ENCODE data around the gene TSSK2. TPM values are rescaled to one million over a fixed set of nuclear protein-coding genes. Genes with fewer than 3 reads are reported as not detected.

Gene TSSK2
- polyA plus RNA-seq, 1 donor from 2014 or later: not detected

DNA sequence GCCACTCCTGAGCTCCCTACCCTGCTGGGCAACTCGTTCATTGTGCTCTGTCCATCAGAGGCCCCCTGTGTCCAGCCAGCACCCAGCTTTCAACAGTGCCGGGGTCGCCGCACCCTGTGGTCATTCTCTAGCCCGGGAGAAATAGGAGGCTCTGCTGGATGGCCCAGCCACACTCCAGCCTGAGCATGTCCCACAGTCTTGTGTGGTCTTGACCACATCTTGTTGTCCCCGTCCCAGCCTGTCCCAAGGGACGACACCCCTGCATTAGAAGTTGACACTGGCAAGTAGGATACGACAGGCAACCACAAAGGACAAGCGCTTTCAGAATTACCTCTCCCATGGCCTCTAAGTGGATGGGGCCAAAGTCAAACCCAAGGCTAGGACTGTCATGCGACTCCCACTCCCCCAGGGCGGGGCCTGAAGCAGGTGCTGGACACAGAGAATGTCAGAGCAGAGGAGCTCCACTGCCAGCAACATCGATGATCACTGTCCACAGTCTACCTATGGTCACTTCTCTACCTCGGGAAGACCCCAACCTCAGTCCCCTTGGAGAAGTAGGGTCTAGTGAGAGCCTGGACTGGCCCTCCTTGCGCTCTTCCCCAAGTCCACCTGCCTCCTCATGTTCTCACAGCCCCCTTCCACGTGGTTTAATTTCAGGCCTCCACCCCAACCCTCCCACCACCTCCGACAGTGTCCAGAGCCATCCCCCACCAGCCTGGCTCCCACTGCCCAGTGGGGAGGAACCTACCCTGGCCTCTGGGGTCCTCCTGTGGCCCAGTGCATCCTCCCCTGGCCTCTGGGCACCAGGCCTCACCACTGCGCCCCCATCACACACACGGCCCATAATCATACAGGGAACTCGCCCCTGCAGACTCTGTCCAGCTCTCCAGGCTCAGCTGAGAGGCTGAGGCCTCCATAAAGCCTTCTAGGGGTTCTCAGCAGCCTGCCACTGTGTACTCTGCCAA is 4.5 kb upstream of the TSSK2 start:
- TF ChIP-seq SMC3 (conservative IDR thresholded peaks at IDR 0.05; ENCODE audit: poor library complexity) (no peak), REST (IDR thresholded peaks at IDR 0.05; ENCODE audit: borderline replicate concordance) (no peak), MXI1 (conservative IDR thresholded peaks at IDR 0.05; ENCODE audit: poor library complexity, severe bottlenecking) (no peak), POLR2AphosphoS5 (IDR thresholded peaks at IDR 0.05) (no peak), RAD21 (conservative IDR thresholded peaks at IDR 0.05) (no peak)
- TF ChIP-seq, protein P1, sequence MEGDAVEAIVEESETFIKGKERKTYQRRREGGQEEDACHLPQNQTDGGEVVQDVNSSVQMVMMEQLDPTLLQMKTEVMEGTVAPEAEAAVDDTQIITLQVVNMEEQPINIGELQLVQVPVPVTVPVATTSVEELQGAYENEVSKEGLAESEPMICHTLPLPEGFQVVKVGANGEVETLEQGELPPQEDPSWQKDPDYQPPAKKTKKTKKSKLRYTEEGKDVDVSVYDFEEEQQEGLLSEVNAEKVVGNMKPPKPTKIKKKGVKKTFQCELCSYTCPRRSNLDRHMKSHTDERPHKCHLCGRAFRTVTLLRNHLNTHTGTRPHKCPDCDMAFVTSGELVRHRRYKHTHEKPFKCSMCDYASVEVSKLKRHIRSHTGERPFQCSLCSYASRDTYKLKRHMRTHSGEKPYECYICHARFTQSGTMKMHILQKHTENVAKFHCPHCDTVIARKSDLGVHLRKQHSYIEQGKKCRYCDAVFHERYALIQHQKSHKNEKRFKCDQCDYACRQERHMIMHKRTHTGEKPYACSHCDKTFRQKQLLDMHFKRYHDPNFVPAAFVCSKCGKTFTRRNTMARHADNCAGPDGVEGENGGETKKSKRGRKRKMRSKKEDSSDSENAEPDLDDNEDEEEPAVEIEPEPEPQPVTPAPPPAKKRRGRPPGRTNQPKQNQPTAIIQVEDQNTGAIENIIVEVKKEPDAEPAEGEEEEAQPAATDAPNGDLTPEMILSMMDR (IDR thresholded peaks at IDR 0.05; ENCODE audit: poor library complexity, severe bottlenecking): no peak
- no peaks in the 10 kb centered on the region for H3K27me3 ChIP-seq (ENCODE audit: insufficient read depth, low read depth, low read length)
- H3K4me3 ChIP-seq (ENCODE audit: low read length): no peak overlapping the region
- no peaks in the 10 kb centered on the region for H3K9me2 ChIP-seq (ENCODE audit: insufficient read depth, low read length)
- no peak overlapping the region for H3K9ac ChIP-seq (ENCODE audit: low read length)
- peaks cover 2% of the 10 kb centered on the region for H3K79me2 ChIP-seq (replicated peaks; ENCODE audit: insufficient read depth, low read length)
- no peak overlapping the region for H2AFZ ChIP-seq (ENCODE audit: low read depth, low read length)
- H3F3A ChIP-seq (ENCODE audit: insufficient read depth, low read length, poor library complexity, severe bottlenecking): no peaks in the 10 kb centered on the region
- no peaks in the 10 kb centered on the region for H3K9me3 ChIP-seq (ENCODE audit: low read length)
- H4K20me1 ChIP-seq (ENCODE audit: insufficient read depth): no peaks in the 10 kb centered on the region
- no peak overlapping the region for H3K4me2 ChIP-seq (ENCODE audit: low read length)
- H3K36me3 ChIP-seq (ENCODE audit: insufficient read depth, low read length): no peaks in the 10 kb centered on the region
- no peak overlapping the region for H3K27ac ChIP-seq (ENCODE audit: low read length)

DNA sequence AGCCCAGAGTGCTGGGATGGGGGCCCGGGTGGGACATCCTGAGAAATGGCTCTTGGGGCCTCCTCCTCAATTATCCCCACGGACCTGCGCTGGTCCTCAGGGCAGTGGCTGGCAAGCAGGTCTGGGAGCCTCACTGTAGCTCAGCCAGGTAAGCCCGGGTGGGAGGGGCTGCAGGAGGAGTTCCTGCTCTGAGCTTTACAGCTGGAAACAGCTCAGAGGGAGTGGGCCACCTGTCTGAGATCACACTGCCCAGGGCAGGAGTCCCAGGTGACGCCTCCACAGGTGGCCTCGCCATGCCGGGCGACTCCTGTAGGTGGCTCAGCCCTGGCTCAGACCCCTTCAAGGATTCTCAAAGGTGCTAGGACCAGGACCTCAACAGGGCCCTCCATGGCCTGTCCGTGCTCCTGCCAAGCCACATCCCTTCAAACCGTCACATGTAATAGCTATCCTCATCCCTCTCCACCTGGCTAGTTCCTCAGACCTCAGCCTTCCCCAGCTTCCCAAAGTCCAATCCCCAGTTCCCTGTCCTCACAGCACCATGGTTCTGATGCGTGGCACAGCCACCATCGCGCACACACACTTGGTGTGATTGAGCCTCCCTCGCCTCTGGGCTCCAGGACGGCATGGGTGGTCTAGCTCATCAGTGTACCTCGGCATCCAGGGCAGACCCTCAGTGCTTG is 3.6 kb upstream of the TSSK2 start:
- Histone ChIP-seq H3K79me2 (replicated peaks; ENCODE audit: insufficient read depth, low read length) (no peaks in the 10 kb centered on the region), H3K9me3 (ENCODE audit: low read length) (no peaks in the 10 kb centered on the region), H3K27ac (ENCODE audit: low read length) (no peak overlapping the region), H3K9me2 (ENCODE audit: insufficient read depth, low read length) (no peaks in the 10 kb centered on the region), H4K20me1 (ENCODE audit: insufficient read depth) (no peaks in the 10 kb centered on the region), H3K4me2 (ENCODE audit: low read length) (no peak overlapping the region), H3K27me3 (ENCODE audit: insufficient read depth, low read depth, low read length) (no peaks in the 10 kb centered on the region), H3F3A (ENCODE audit: insufficient read depth, low read length, poor library complexity, severe bottlenecking) (no peaks in the 10 kb centered on the region), H3K9ac (ENCODE audit: low read length) (no peak overlapping the region), H3K36me3 (ENCODE audit: insufficient read depth, low read length) (no peaks in the 10 kb centered on the region), H2AFZ (ENCODE audit: low read depth, low read length) (no peak overlapping the region), H3K4me3 (ENCODE audit: low read length) (no peak overlapping the region)
- TF ChIP-seq TAF1 (IDR thresholded peaks at IDR 0.05; ENCODE audit: low read depth) (no peak), RAD21 (conservative IDR thresholded peaks at IDR 0.05) (no peak), REST (IDR thresholded peaks at IDR 0.05; ENCODE audit: borderline replicate concordance) (no peak), MXI1 (conservative IDR thresholded peaks at IDR 0.05; ENCODE audit: poor library complexity, severe bottlenecking) (no peak), EZH2 (IDR thresholded peaks at IDR 0.05; ENCODE audit: borderline replicate concordance, insufficient read depth, low read length, poor library complexity, severe bottlenecking) (no peak), SMC3 (conservative IDR thresholded peaks at IDR 0.05; ENCODE audit: poor library complexity) (no peak), EP300 (conservative IDR thresholded peaks at IDR 0.05; ENCODE audit: poor library complexity, severe bottlenecking) (no peak), POLR2AphosphoS5 (IDR thresholded peaks at IDR 0.05) (no peak)
- TF ChIP-seq, protein P1 (IDR thresholded peaks at IDR 0.05; ENCODE audit: poor library complexity, severe bottlenecking): no peak

Data from neural cell (in vitro differentiated cells).